IPS-20b (cell line): ENCODE measurements around the gene CAPN13.

Experiments
- H3K27ac ChIP-seq: one replicate; pipeline ENCODE4 v1.5.1; 2013; ENCODE audit warnings: low read length
- H3K27me3 ChIP-seq: 2 replicates; pipeline ENCODE4 v1.6.1; 2013; ENCODE audit warnings: mild to moderate bottlenecking, low read length, inconsistent platforms; ENCODE audit not compliant: insufficient read depth
- H3K36me3 ChIP-seq: 2 replicates; pipeline ENCODE4 v1.6.1; 2013; ENCODE audit warnings: low read depth, mild to moderate bottlenecking, inconsistent platforms, low read length, moderate library complexity; ENCODE audit not compliant: insufficient read depth
- H3K4me1 ChIP-seq: 2 replicates; pipeline ENCODE4 v1.6.1; 2013; ENCODE audit warnings: mild to moderate bottlenecking, control low read depth, inconsistent platforms, low read length, moderate library complexity; ENCODE audit not compliant: insufficient read depth
- H3K4me3 ChIP-seq: 2 replicates; pipeline ENCODE4 v1.5.1; 2013; ENCODE audit warnings: mild to moderate bottlenecking, low read length, inconsistent platforms
- H3K9ac ChIP-seq: 2 replicates; pipeline ENCODE4 v1.6.1; 2013; ENCODE audit warnings: low read depth, mild to moderate bottlenecking, inconsistent platforms, low read length, moderate library complexity
- H3K9me3 ChIP-seq: 2 replicates; pipeline ENCODE4 v1.6.1; 2013; ENCODE audit warnings: mild to moderate bottlenecking, low read depth, low read length, inconsistent platforms; ENCODE audit not compliant: insufficient read depth

The CAPN13 gene

DNA sequence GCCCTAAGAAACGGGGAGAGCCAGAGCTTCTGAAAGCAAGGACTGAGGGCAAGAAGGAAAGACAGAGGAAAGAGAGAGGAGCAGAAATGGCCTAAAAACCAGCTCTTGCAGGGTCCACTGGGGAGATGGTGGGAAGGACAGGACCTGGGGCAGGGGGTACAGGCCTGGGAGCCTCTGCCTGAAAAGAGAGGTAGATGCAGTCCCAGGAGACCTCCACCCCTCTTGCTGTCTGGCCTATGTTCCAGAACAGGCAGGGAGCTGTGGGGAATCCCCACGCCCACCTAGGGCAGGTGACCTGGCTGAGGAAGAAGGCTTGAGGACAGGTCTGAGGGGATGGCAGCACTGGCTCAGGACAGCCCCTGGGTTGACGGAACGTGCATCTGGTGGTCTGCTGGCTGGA lies 4.6 kb downstream of the CAPN13 start:
- Histone ChIP-seq H3K9me3 (no peaks in the 10 kb centered on the region), H3K9ac (no peak overlapping the region), H3K4me1 (peaks cover 15% of the 10 kb centered on the region; the same call in 1 of the 2 replicates), H3K36me3 (no peaks in the 10 kb centered on the region), H3K27me3 (no peaks in the 10 kb centered on the region), H3K4me3 (no peak overlapping the region), H3K27ac (no peak overlapping the region)

GRCh38 chr2:30801821-30802455 lies 5.3 kb downstream of the CAPN13 start:
- H3K9me3 ChIP-seq = no peaks in the 10 kb centered on the region
- no peaks in the 10 kb centered on the region for H3K36me3 ChIP-seq
- peaks cover 14% of the 10 kb centered on the region; the same call in 1 of the 2 replicates for H3K4me1 ChIP-seq
- no peak overlapping the region for H3K4me3 ChIP-seq
- no peaks in the 10 kb centered on the region for H3K27me3 ChIP-seq
- H3K27ac ChIP-seq = no peak overlapping the region
- no peak overlapping the region for H3K9ac ChIP-seq

GRCh38 chr2:30800159-30800558 lies 7.1 kb downstream of the CAPN13 start:
- Histone ChIP-seq H3K27ac (no peak overlapping the region), H3K9me3 (no peaks in the 10 kb centered on the region), H3K36me3 (no peaks in the 10 kb centered on the region), H3K9ac (no peak overlapping the region), H3K27me3 (no peaks in the 10 kb centered on the region), H3K4me3 (no peak overlapping the region), H3K4me1 (peaks cover 19% of the 10 kb centered on the region; the same call in 1 of the 2 replicates)

DNA sequence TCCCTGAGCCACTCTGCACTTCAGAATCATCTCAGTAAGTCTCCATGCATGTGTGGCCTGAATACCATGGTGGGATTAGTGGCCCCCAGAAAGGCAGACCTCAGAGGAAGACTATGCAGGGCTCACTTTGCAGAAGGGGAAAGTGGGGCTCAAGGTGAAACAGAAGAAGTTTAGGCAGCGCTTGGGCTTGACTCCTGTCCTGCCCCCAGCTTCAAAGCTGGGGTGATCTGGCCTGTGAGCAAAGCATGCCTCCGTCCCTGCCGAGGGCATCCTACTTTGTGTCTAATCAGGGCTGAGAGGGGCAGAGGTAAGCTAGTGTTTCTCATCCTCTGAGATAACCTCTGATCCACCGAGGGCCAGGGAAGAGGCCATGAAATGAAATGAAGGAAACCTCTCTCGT lies 7.9 kb downstream of the CAPN13 start:
- peak overlapping the region; percentile 35; the same call in 1 of the 2 replicates for H3K9ac ChIP-seq
- no peaks in the 10 kb centered on the region for H3K9me3 ChIP-seq
- no peak overlapping the region for H3K27ac ChIP-seq
- peaks cover 19% of the 10 kb centered on the region; the same call in 1 of the 2 replicates for H3K4me1 ChIP-seq
- no peaks in the 10 kb centered on the region for H3K27me3 ChIP-seq
- no peaks in the 10 kb centered on the region for H3K36me3 ChIP-seq
- H3K4me3 ChIP-seq = no peak overlapping the region

DNA sequence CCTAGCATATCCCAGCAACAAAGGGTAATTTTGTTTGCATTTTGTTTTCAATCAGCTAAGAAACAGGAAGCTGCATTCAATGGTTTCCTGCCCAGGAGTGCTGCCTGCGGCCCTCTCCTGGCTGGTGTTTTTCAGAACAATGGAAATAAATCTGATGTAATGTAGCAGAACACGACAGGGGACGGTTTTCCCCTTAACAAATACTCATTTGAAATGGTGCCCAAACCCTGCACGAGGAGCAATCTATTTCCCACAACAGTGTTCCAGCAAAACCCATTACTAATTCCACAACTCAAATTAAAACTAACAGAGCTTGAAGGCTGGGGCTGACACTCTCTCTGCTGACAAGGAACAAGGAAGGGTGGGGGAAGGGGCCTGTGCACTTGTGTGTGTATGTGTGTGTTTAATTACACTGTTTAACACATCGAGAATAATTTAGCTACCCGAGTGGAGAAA lies 8.7 kb downstream of the CAPN13 start:
- Histone ChIP-seq H3K9me3 (no peaks in the 10 kb centered on the region), H3K36me3 (no peaks in the 10 kb centered on the region), H3K4me1 (peaks cover 19% of the 10 kb centered on the region; the same call in 1 of the 2 replicates), H3K9ac (peak overlapping the region; percentile 35; the same call in 1 of the 2 replicates), H3K27ac (peak overlapping the region; percentile 55), H3K4me3 (no peak overlapping the region), H3K27me3 (no peaks in the 10 kb centered on the region)

- H3K9me3 ChIP-seq = no peaks in the 10 kb centered on the region
These were observed 9.7 kb downstream of the CAPN13 start for GRCh38 chr2:30797381-30798015.

DNA sequence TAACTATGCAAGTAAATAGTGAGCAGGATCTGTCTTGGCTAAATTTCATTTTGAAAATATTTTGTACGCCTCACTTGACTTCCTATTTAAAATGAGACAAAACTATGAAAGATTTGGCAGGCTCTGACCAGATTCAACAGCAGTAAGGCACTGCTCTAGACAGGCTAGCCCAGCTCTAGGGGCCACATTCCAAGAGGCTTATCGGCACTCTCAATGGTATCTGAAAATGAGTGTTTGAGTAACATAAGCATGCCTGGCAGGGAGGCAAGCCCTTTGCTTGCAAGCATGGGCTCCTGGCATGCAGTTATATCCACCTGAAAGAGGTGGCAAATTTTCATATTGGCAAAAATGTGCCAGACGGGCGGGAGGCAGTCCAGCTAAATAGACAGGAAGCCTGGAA lies 10.5 kb downstream of the CAPN13 start:
- Histone ChIP-seq H3K9me3 (no peaks in the 10 kb centered on the region), H3K36me3 (no peaks in the 10 kb centered on the region), H3K27ac (no peak overlapping the region), H3K9ac (no peak overlapping the region), H3K4me3 (no peak overlapping the region), H3K27me3 (no peaks in the 10 kb centered on the region), H3K4me1 (peaks cover 19% of the 10 kb centered on the region; the same call in 1 of the 2 replicates)

More at GRCh38 chr2:30797381-30798015, 9.7 kb downstream of the CAPN13 start:
- Histone ChIP-seq H3K27me3 (no peaks in the 10 kb centered on the region), H3K36me3 (no peaks in the 10 kb centered on the region), H3K9ac (no peak overlapping the region), H3K4me1 (peaks cover 19% of the 10 kb centered on the region; the same call in 1 of the 2 replicates), H3K27ac (no peak overlapping the region), H3K4me3 (no peak overlapping the region)

DNA sequence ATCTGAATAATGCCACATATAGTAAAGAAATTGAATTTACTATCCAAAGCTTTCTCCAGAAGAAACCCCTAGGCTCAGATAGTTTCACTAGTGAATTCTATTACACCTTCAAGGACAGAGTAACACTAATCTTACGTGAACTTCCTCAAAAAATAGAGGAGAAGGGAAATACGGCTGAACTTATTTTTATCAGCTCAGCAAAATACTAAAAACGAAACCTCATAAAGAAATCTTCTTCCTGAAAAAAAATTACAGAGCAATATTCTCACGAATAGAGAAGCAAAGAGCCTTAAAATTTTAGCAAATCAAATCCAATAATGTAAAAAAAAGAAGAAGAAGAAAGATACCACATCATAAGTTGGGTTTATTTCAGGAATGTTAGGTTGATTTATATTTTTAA lies 14.7 kb downstream of the CAPN13 start:
- Histone ChIP-seq H3K4me3 (no peak overlapping the region), H3K9me3 (no peaks in the 10 kb centered on the region), H3K9ac (no peak overlapping the region), H3K4me1 (peaks cover 8% of the 10 kb centered on the region; the same call in 1 of the 2 replicates), H3K27me3 (no peaks in the 10 kb centered on the region), H3K36me3 (no peaks in the 10 kb centered on the region), H3K27ac (no peak overlapping the region)

- Histone ChIP-seq H3K4me1 (no peaks in the 10 kb centered on the region), H3K9me3 (no peaks in the 10 kb centered on the region), H3K36me3 (peaks cover 3% of the 10 kb centered on the region; the same call in 1 of the 2 replicates), H3K4me3 (no peak overlapping the region), H3K27me3 (no peaks in the 10 kb centered on the region), H3K27ac (no peak overlapping the region), H3K9ac (no peak overlapping the region)
These were observed 16.4 kb downstream of the CAPN13 start for GRCh38 chr2:30790879-30791278.

DNA sequence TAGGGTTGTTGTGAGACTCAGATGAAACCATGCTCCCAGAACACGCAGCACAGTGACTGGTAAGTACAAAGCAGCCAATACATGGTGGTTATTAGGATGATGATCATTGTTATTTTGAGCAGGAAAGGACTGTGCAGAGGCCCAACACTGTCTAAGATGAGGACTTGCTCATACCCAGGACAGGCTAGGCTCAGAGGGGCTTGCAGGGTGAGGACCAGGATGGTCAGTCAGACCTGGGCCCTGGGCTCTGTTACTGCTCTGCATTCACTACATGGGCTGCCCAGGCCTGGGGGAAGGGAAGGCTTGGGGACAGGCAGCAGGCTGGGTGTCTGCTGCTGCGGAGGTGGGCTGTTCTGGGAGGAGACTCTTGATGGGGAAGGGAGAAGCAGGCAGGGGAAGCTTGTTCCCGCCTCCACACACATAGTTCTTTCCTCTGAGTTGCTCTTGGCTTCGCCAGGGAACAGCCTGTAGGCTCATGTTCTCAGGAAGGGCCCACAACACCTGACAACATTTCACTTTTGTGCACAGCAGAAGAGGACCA lies 17.5 kb downstream of the CAPN13 start:
- no peak overlapping the region for H3K27ac ChIP-seq
- no peak overlapping the region for H3K4me3 ChIP-seq
- peaks cover 6% of the 10 kb centered on the region; the same call in 1 of the 2 replicates for H3K36me3 ChIP-seq
- no peaks in the 10 kb centered on the region for H3K27me3 ChIP-seq
- H3K9ac ChIP-seq = no peak overlapping the region
- H3K9me3 ChIP-seq = no peaks in the 10 kb centered on the region
- no peaks in the 10 kb centered on the region for H3K4me1 ChIP-seq

GRCh38 chr2:30786923-30787685 lies 20.1 kb downstream of the CAPN13 start:
- Histone ChIP-seq H3K27ac (no peak overlapping the region), H3K27me3 (no peaks in the 10 kb centered on the region), H3K4me1 (no peaks in the 10 kb centered on the region), H3K36me3 (peaks cover 6% of the 10 kb centered on the region; the same call in 1 of the 2 replicates), H3K9ac (no peak overlapping the region), H3K9me3 (no peaks in the 10 kb centered on the region), H3K4me3 (no peak overlapping the region)
